Kidney epithelial cell (primary cell): ENCODE data around the gene PIK3R5. TPM values are rescaled to one million over a fixed set of nuclear protein-coding genes. Genes with fewer than 3 reads are reported as not detected.

Experiments
- DNase-seq: peaks from one replicate; pipeline ENCODE4 v3.0.0-alpha.2; 2010; ENCODE audit warnings: low read depth
- H3K27me3 ChIP-seq: 2 replicates; pipeline ENCODE4 v1.6.0; 2011; ENCODE audit warnings: low read length; ENCODE audit not compliant: control insufficient read depth, insufficient read depth
- H3K36me3 ChIP-seq: 2 replicates; pipeline ENCODE4 v1.5.1; 2011; ENCODE audit warnings: low read length; ENCODE audit not compliant: control insufficient read depth, insufficient read depth
- H3K4me3 ChIP-seq: 2 replicates; pipeline ENCODE4 v1.5.1; 2011; ENCODE audit warnings: low read depth, mild to moderate bottlenecking, control low read depth, low read length
- CTCF ChIP-seq: IDR thresholded peaks from 2 replicates; pipeline ENCODE4 v1.5.1; 2011; ENCODE audit warnings: mild to moderate bottlenecking, moderate library complexity, low read length, control low read depth, inconsistent platforms; ENCODE audit not compliant: insufficient read depth, poor library complexity, severe bottlenecking
- total RNA-seq: library from RNA; depleted of rRNA; stranded (reverse); fragments of >200 nt; gene quantifications from 2 replicates; pipeline ENCODE4 v1.2.3, GENCODE V29; 2015

Gene PIK3R5
- total RNA-seq, 1 donor from 2014 or later = 1.7 TPM

- Histone ChIP-seq H3K4me3 (no peak overlapping the region), H3K27me3 (no peaks in the 10 kb centered on the region), H3K36me3 (no peaks in the 10 kb centered on the region)
- TF ChIP-seq CTCF = no peak
- no peak for DNase-seq
These were observed 116.0 kb downstream of the PIK3R5 start for GRCh38 chr17:8849311-8850041.

GRCh38 chr17:8847891-8848290, 117.6 kb downstream of the PIK3R5 start:
- no peak for TF ChIP-seq CTCF
- Histone ChIP-seq H3K36me3 (no peaks in the 10 kb centered on the region), H3K27me3 (no peaks in the 10 kb centered on the region), H3K4me3 (no peak overlapping the region)
- no peak for DNase-seq

- DNase-seq = no peak
- no peak for TF ChIP-seq CTCF
- no peaks in the 10 kb centered on the region for H3K36me3 ChIP-seq
These were observed 118.7 kb downstream of the PIK3R5 start for GRCh38 chr17:8846768-8847211.

GRCh38 chr17:8844229-8845218, 121.0 kb downstream of the PIK3R5 start:
- no peak for DNase-seq

More at GRCh38 chr17:8846768-8847211, 118.7 kb downstream of the PIK3R5 start:
- Histone ChIP-seq H3K27me3 (no peaks in the 10 kb centered on the region), H3K4me3 (no peak overlapping the region)

GRCh38 chr17:8843344-8843743, 122.2 kb downstream of the PIK3R5 start:
- Histone ChIP-seq H3K27me3 (no peaks in the 10 kb centered on the region), H3K36me3 (no peaks in the 10 kb centered on the region), H3K4me3 (no peak overlapping the region)
- TF ChIP-seq CTCF = no peak
- DNase-seq = no peak

More at GRCh38 chr17:8844229-8845218, 121.0 kb downstream of the PIK3R5 start:
- Histone ChIP-seq H3K27me3 (no peaks in the 10 kb centered on the region), H3K36me3 (no peaks in the 10 kb centered on the region), H3K4me3 (no peak overlapping the region)
- no peak for TF ChIP-seq CTCF
